T-helper 1 cell (primary cell): Measurements from ENCODE around the gene CYP27A1.

Source experiments
- DNase-seq, 5 donors: peaks; one replicate each; pipeline ENCODE4 v3.0.0-alpha.2; 2012 to 2020

Gene CYP27A1

GRCh38 chr2:218859988-218860831 is 78.3 kb downstream of the CYP27A1 start:
- no peak for DNase-seq

- no peak for DNase-seq
Observed at GRCh38 chr2:218860950-218861381, 79.0 kb downstream of the CYP27A1 start.

- DNase-seq, result no peak
Observed at GRCh38 chr2:218861645-218862318, 79.8 kb downstream of the CYP27A1 start.

GRCh38 chr2:218863021-218863520 is 81.1 kb downstream of the CYP27A1 start:
- no peak for DNase-seq
